Measurements from ENCODE around the gene F2. TPM values are rescaled to one million over a fixed set of nuclear protein-coding genes. Genes with fewer than 3 reads are reported as not detected.

The F2 gene
- total and polyA plus RNA-seq, 5 donors from 2014 or later: not detected

DNA sequence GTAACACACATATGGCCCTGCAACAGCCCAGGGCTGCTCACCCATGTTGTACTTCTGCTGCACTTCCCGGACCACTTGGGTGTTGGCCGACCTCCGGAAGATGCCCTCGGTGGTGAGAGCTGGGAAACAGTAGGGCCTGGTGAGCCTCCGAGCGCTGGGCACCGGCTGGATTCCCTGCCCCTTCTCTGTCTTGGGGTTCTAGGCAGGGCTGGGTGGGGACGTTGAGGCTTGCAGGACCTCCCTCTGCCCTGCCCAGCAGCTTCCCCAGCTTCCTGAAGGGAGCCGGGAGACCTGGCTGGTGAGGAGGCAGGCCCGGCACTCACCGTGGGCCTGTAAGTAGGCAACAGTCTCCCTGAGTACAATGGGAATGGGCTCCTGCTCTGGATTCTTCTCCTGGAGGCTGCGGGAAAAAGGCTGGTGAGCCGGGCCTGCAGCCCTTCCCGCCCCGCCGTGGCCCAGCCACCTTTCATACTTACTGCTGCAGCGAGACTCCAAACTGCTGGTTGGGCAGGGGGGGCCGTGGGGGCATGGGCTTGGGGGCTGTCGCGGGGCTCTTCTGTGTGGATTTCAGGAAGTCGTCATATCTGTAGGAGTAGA, 38.8 kb upstream of the F2 start:
- H3K27me3 Mint-ChIP-seq: no peaks in the 10 kb centered on the region
- no peak overlapping the region for H3K27ac ChIP-seq (ENCODE audit: insufficient read depth, low read length, poor library complexity, severe bottlenecking)
- ATAC-seq (ENCODE audit: low read depth in 2 of 2) (no peak), DNase-seq (no peak)
- H3K27me3 ChIP-seq (ENCODE audit: control insufficient read depth, insufficient read depth, low read length): no peaks in the 10 kb centered on the region
- no peaks in the 10 kb centered on the region for H3K9me3 ChIP-seq (ENCODE audit: control insufficient read depth in 2 of 2, low read length in 2 of 2)
- peaks cover 75% of the 10 kb centered on the region for H3K36me3 ChIP-seq (ENCODE audit: control insufficient read depth, insufficient read depth, low read length)
- H3K4me3 ChIP-seq (ENCODE audit: low read depth, low read length): no peak overlapping the region
- H3K4me1 Mint-ChIP-seq: peaks cover 0 to 19% (median 6%) of the 10 kb centered on the region in 4 donors
- peaks cover 8% of the 10 kb centered on the region for H3K4me1 ChIP-seq (ENCODE audit: control insufficient read depth, insufficient read depth, low read length, poor library complexity, severe bottlenecking)
- no peak overlapping the region for H3K4me3 Mint-ChIP-seq
- peak overlapping the region in 1 of 3 donors; percentile 14 for H3K27ac Mint-ChIP-seq
- H3K36me3 Mint-ChIP-seq: peaks cover 22% of the 10 kb centered on the region
- peaks cover 0 to 2% (median 0%) of the 10 kb centered on the region in 7 donors for H3K9me3 Mint-ChIP-seq

DNA sequence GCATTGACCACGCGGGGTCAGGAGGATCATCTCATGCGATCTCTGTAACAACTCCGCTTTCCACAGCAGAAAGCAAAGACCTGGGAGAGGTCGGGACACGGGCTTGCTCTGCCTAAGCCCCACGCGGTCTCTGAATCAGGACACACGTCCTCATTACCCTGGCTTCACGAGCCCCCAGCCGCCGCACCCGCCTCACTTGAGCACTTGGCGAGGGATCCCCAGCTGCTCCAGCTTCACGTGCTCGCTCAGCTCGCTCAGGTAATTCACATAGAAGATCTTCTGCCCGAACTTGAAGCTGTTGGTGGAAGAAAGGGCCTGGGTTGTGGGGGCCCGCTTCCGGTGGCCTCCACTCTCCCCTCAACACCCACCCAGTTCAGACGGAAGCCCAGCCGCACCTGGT, 38.2 kb upstream of the F2 start:
- Mint-ChIP-seq H3K4me1 (peaks cover 0 to 14% (median 4%) of the 10 kb centered on the region in 4 donors), H3K27me3 (no peaks in the 10 kb centered on the region), H3K4me3 (no peak overlapping the region), H3K36me3 (peaks cover 22% of the 10 kb centered on the region), H3K9me3 (peaks cover 0 to 2% (median 0%) of the 10 kb centered on the region in 7 donors), H3K27ac (no peak overlapping the region)
- H3K4me3 ChIP-seq (ENCODE audit: low read depth, low read length): no peak overlapping the region
- no peak overlapping the region for H3K27ac ChIP-seq (ENCODE audit: insufficient read depth, low read length, poor library complexity, severe bottlenecking)
- H3K4me1 ChIP-seq (ENCODE audit: control insufficient read depth, insufficient read depth, low read length, poor library complexity, severe bottlenecking): peaks cover 2% of the 10 kb centered on the region
- no peak for ATAC-seq (ENCODE audit: low read depth in 2 of 2)
- DNase-seq: no peak
- no peaks in the 10 kb centered on the region for H3K9me3 ChIP-seq (ENCODE audit: control insufficient read depth in 2 of 2, low read length in 2 of 2)
- peaks cover 79% of the 10 kb centered on the region for H3K36me3 ChIP-seq (ENCODE audit: control insufficient read depth, insufficient read depth, low read length)
- H3K27me3 ChIP-seq (ENCODE audit: control insufficient read depth, insufficient read depth, low read length): no peaks in the 10 kb centered on the region

DNA sequence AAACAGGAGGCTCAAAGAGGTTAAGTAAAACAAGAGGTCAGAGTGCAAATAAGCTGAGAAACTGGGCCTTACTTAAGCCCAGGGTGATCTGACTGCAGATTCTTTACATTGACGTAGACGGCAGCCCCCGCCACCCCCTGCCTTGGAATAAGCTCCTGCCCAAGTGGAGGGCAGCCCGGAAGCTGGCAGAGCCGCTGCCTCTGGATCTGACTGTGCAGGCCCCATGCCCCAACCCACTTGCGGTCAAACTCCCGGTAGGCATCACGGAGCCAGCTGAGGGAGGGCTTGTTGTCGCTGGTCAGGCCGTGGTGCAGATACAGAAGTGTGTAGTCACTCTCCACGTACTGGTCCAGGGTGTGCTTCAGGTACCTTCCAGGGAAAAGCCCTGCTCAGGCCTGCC, 37.2 kb upstream of the F2 start:
- Mint-ChIP-seq H3K27ac (peak overlapping the region in 1 of 3 donors; percentile 38), H3K27me3 (no peaks in the 10 kb centered on the region), H3K9me3 (peaks cover 0 to 2% (median 0%) of the 10 kb centered on the region in 7 donors), H3K4me1 (peaks cover 0 to 8% (median 4%) of the 10 kb centered on the region in 4 donors), H3K36me3 (peaks cover 21% of the 10 kb centered on the region), H3K4me3 (no peak overlapping the region)
- no peak overlapping the region for H3K4me3 ChIP-seq (ENCODE audit: low read depth, low read length)
- no peak overlapping the region for H3K27ac ChIP-seq (ENCODE audit: insufficient read depth, low read length, poor library complexity, severe bottlenecking)
- H3K36me3 ChIP-seq (ENCODE audit: control insufficient read depth, insufficient read depth, low read length): peaks cover 83% of the 10 kb centered on the region
- H3K9me3 ChIP-seq (ENCODE audit: control insufficient read depth in 2 of 2, low read length in 2 of 2): no peaks in the 10 kb centered on the region
- H3K4me1 ChIP-seq (ENCODE audit: control insufficient read depth, insufficient read depth, low read length, poor library complexity, severe bottlenecking): no peaks in the 10 kb centered on the region
- no peaks in the 10 kb centered on the region for H3K27me3 ChIP-seq (ENCODE audit: control insufficient read depth, insufficient read depth, low read length)
- no peak for ATAC-seq (ENCODE audit: low read depth in 2 of 2)
- no peak for DNase-seq

DNA sequence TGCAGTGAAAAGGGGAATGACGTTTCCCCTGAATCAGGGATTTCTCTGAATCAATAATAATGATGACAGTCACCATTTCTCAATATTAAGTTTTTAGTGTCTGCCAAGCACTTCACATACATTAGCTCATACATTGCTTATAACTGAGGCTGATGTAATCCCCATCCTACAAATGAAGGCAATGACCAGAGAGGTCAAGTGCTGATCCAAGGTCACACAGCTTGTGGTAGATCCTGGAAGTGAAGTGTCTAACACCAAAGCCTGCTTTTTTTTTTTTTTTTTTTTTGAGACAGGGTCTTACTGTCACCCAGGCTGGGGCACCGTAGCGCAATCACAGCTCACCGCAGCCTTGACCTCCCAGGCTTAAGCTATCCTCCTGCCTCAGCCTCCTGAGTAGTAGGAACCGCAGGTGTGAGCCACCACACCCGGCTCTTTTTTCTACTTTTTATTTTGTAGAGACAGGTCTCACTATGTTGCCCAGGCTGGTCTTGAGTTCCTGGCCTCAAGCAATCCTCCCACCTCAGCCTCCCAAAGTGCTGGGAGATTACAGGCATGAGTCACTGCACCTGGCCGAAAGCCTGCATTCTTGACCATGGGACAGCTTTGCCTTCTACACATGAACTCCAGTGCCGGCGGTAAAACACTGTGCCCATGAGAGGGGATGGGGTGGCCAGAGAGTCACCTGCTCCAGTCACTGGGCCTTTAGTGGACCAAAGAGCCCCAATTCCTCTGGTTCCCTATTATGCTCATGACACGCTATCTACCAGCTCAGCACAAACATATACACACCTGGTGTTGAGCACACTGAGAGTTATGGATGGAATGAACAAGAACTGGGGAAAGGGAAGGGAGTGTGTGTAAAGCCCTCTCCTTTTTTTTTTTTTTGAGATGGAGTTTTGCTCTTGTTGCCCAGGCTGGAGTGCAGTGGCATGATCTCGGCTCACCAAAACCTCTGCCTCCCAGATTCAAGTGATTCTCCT, 36.0 kb upstream of the F2 start:
- H3K27ac ChIP-seq (ENCODE audit: insufficient read depth, low read length, poor library complexity, severe bottlenecking): no peak overlapping the region
- H3K9me3 Mint-ChIP-seq: no peaks in the 10 kb centered on the region
- peaks cover 17% of the 10 kb centered on the region for H3K36me3 Mint-ChIP-seq
- no peak overlapping the region for H3K27ac Mint-ChIP-seq
- no peaks in the 10 kb centered on the region for H3K9me3 ChIP-seq (ENCODE audit: control insufficient read depth in 2 of 2, low read length in 2 of 2)
- peaks cover 0 to 6% (median 3%) of the 10 kb centered on the region in 4 donors for H3K4me1 Mint-ChIP-seq
- ATAC-seq (ENCODE audit: low read depth in 2 of 2): no peak
- H3K27me3 ChIP-seq (ENCODE audit: control insufficient read depth, insufficient read depth, low read length): no peaks in the 10 kb centered on the region
- no peak overlapping the region for H3K4me3 ChIP-seq (ENCODE audit: low read depth, low read length)
- H3K36me3 ChIP-seq (ENCODE audit: control insufficient read depth, insufficient read depth, low read length): peaks cover 84% of the 10 kb centered on the region
- no peaks in the 10 kb centered on the region for H3K27me3 Mint-ChIP-seq
- H3K4me3 Mint-ChIP-seq: no peak overlapping the region
- no peak for DNase-seq
- no peaks in the 10 kb centered on the region for H3K4me1 ChIP-seq (ENCODE audit: control insufficient read depth, insufficient read depth, low read length, poor library complexity, severe bottlenecking)

GRCh38 chr11:46684367-46684766, 34.6 kb upstream of the F2 start:
- H3K4me3 Mint-ChIP-seq: no peak overlapping the region
- peaks cover 14% of the 10 kb centered on the region for H3K36me3 Mint-ChIP-seq
- Histone ChIP-seq H3K27ac (ENCODE audit: insufficient read depth, low read length, poor library complexity, severe bottlenecking) (no peak overlapping the region), H3K4me1 (ENCODE audit: control insufficient read depth, insufficient read depth, low read length, poor library complexity, severe bottlenecking) (no peaks in the 10 kb centered on the region), H3K27me3 (ENCODE audit: control insufficient read depth, insufficient read depth, low read length) (no peaks in the 10 kb centered on the region), H3K4me3 (ENCODE audit: low read depth, low read length) (no peak overlapping the region), H3K36me3 (ENCODE audit: control insufficient read depth, insufficient read depth, low read length) (peaks cover 80% of the 10 kb centered on the region), H3K9me3 (ENCODE audit: control insufficient read depth in 2 of 2, low read length in 2 of 2) (no peaks in the 10 kb centered on the region)
- DNase-seq: no peak
- H3K4me1 Mint-ChIP-seq: peaks cover 0 to 11% (median 5%) of the 10 kb centered on the region in 4 donors
- no peak for ATAC-seq (ENCODE audit: low read depth in 2 of 2)
- H3K9me3 Mint-ChIP-seq: no peaks in the 10 kb centered on the region
- H3K27ac Mint-ChIP-seq: no peak overlapping the region
- no peaks in the 10 kb centered on the region for H3K27me3 Mint-ChIP-seq

- Histone ChIP-seq H3K27me3 (ENCODE audit: control insufficient read depth, insufficient read depth, low read length) (no peaks in the 10 kb centered on the region), H3K27ac (ENCODE audit: insufficient read depth, low read length, poor library complexity, severe bottlenecking) (no peak overlapping the region), H3K9me3 (ENCODE audit: control insufficient read depth in 2 of 2, low read length in 2 of 2) (no peaks in the 10 kb centered on the region), H3K4me1 (ENCODE audit: control insufficient read depth, insufficient read depth, low read length, poor library complexity, severe bottlenecking) (no peaks in the 10 kb centered on the region), H3K4me3 (ENCODE audit: low read depth, low read length) (no peak overlapping the region), H3K36me3 (ENCODE audit: control insufficient read depth, insufficient read depth, low read length) (peaks cover 72% of the 10 kb centered on the region)
- H3K4me3 Mint-ChIP-seq: no peak overlapping the region
- H3K36me3 Mint-ChIP-seq: peaks cover 15% of the 10 kb centered on the region
- ATAC-seq (ENCODE audit: low read depth in 2 of 2) (no peak), DNase-seq (no peak)
- H3K9me3 Mint-ChIP-seq: no peaks in the 10 kb centered on the region
- H3K4me1 Mint-ChIP-seq: peaks cover 0 to 18% (median 5%) of the 10 kb centered on the region in 4 donors
- no peaks in the 10 kb centered on the region for H3K27me3 Mint-ChIP-seq
- peak overlapping the region; percentile 2 to 72 (median 54) for H3K27ac Mint-ChIP-seq
These were observed 31.9 kb upstream of the F2 start for GRCh38 chr11:46686886-46687795.

DNA sequence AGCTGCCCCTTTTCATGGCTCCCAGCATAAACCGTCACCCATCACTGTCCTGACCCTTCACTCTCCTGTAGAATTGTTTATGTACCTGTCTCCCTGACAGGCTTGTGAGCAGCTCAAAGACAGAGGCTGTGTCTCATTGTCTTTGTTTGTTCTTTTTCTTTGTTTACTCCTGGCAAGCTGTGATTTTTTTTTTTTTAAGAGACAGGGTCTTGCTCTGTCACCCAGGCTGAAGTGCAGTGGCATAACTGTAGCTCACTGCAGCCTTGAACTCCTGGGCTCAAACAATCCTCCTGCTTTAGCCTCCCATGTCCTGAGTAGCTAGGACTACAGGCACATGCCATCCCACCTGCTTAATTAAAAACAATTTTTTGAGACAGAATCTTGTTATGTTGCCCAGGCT, 28.3 kb upstream of the F2 start:
- Histone ChIP-seq H3K36me3 (ENCODE audit: control insufficient read depth, insufficient read depth, low read length) (peaks cover 81% of the 10 kb centered on the region), H3K4me3 (ENCODE audit: low read depth, low read length) (no peak overlapping the region), H3K27ac (ENCODE audit: insufficient read depth, low read length, poor library complexity, severe bottlenecking) (no peak overlapping the region), H3K27me3 (ENCODE audit: control insufficient read depth, insufficient read depth, low read length) (no peaks in the 10 kb centered on the region), H3K4me1 (ENCODE audit: control insufficient read depth, insufficient read depth, low read length, poor library complexity, severe bottlenecking) (peaks cover 10% of the 10 kb centered on the region), H3K9me3 (ENCODE audit: control insufficient read depth in 2 of 2, low read length in 2 of 2) (no peaks in the 10 kb centered on the region)
- H3K27ac Mint-ChIP-seq: peak overlapping the region in 2 of 3 donors; percentile 51 to 56
- H3K27me3 Mint-ChIP-seq: no peaks in the 10 kb centered on the region
- no peaks in the 10 kb centered on the region for H3K9me3 Mint-ChIP-seq
- peaks cover 0 to 25% (median 8%) of the 10 kb centered on the region in 4 donors for H3K4me1 Mint-ChIP-seq
- H3K36me3 Mint-ChIP-seq: peaks cover 20% of the 10 kb centered on the region
- DNase-seq: no peak
- H3K4me3 Mint-ChIP-seq: peak overlapping the region in 1 of 4 donors; percentile 15
- ATAC-seq (ENCODE audit: low read depth in 2 of 2): no peak
